C1 segment of cervical spinal cord (tissue), 14 donors: ENCODE results near the gene PPM1M.
A peak's percentile ranks its signal among the peaks of the same experiment; 100 is the strongest.

Source experiments
- DNase-seq, 14 donors: peaks; one replicate each; lab custom pipeline; 2025; lab: John Stamatoyannopoulos, UW

Gene PPM1M

GRCh38 chr3:52216585-52217408, 28.8 kb upstream of the PPM1M start:
- no peak for DNase-seq

- DNase-seq = no peak
Observed at GRCh38 chr3:52217409-52217805, 28.2 kb upstream of the PPM1M start.

- no peak for DNase-seq
Observed at GRCh38 chr3:52218026-52218425, 27.5 kb upstream of the PPM1M start.

- DNase-seq = peak in 1 of 14 donors; percentile 83
Observed at GRCh38 chr3:52218454-52218853, 27.1 kb upstream of the PPM1M start.

GRCh38 chr3:52218937-52219650, 26.5 kb upstream of the PPM1M start:
- DNase-seq = peak in 1 of 14 donors; percentile 29

GRCh38 chr3:52220380-52221026, 25.1 kb upstream of the PPM1M start:
- DNase-seq = peak; percentile 18 to 88 (median 60)

- DNase-seq = no peak
Observed at GRCh38 chr3:52221141-52221562, 24.4 kb upstream of the PPM1M start.

- DNase-seq = peak in 1 of 14 donors; percentile 66
Observed at GRCh38 chr3:52221563-52222318, 23.8 kb upstream of the PPM1M start.

- peak in 1 of 14 donors; percentile 66 for DNase-seq
Observed at GRCh38 chr3:52222319-52223221, 23.0 kb upstream of the PPM1M start.

GRCh38 chr3:52223449-52224408, 21.8 kb upstream of the PPM1M start:
- no peak for DNase-seq

- no peak for DNase-seq
Observed at GRCh38 chr3:52225452-52226228, 19.9 kb upstream of the PPM1M start, which contains the start of gene TLR9. TSS of gene TLR9 (minus strand) at chr3:52225645. CDS start at chr3:52225529, 116 bp downstream.

GRCh38 chr3:52226229-52226817, 19.2 kb upstream of the PPM1M start:
- DNase-seq = no peak

- DNase-seq = no peak
Observed at GRCh38 chr3:52227117-52227516, 18.4 kb upstream of the PPM1M start.

GRCh38 chr3:52227766-52228165, 17.8 kb upstream of the PPM1M start:
- no peak for DNase-seq

GRCh38 chr3:52228266-52228665, 17.3 kb upstream of the PPM1M start:
- DNase-seq = no peak

- DNase-seq = no peak
Observed at GRCh38 chr3:52228751-52229291, 16.7 kb upstream of the PPM1M start.

GRCh38 chr3:52229656-52230055, 15.9 kb upstream of the PPM1M start:
- no peak for DNase-seq

GRCh38 chr3:52230461-52230860, 15.1 kb upstream of the PPM1M start:
- DNase-seq = no peak
